NCI-H2029 (cell line): Measurements from ENCODE around the gene LIN54.
A peak's percentile ranks its signal among the peaks of the same experiment; 100 is the strongest.

Source experiments
- DNase-seq: peaks from one replicate; lab custom pipeline; 2025; lab: John Stamatoyannopoulos, UW

The LIN54 gene

DNA sequence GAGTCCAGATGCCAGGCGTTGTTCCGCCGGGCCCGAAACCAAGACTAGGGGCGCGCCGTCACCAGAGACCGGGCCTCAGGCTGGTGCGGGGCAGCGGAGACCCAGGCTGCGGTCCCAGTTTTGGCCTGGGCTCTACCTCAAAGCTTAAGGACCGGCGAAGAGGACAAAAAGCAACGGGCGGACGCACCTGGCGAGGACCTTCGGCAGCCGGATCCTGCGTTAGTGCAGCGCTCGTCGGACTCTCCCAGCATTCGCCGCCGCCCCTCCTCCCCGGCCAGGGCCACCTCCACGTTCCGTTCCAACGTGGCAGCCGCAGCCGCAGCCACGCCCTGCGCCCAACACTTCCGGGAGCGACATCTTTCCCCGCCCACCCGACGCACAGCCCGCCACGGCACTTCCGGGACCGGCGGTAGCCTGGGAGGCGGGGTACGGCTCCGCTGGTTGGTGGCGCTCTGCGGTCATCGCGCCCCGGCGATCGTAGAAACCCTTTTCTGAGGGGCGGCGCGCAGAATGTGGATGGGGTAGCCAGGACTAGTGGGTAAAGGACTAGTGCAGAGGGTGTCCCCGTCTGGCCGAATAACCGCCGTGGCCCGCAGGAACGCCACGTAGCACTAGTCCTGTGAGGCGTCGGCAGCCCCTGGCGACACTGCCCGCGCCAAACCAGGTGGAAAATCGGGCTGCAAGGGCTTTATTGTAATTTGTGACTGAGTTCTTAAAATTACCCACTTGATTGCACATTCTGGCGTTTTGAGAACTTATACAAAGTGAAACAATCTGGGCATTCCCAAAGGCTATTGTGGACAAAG is 119.5 kb downstream of the LIN54 start, which contains the start of gene SEC31A:
Gene SEC31A (minus strand): TSS at position 253 of the 806 bp plus-strand sequence. CDS start 9,217 bp downstream, outside the sequence.
- peak; percentile 95 for DNase-seq

- peak; percentile 38 for DNase-seq
These were observed 120.1 kb downstream of the LIN54 start for GRCh38 chr4:82890528-82890900.

GRCh38 chr4:82889287-82889686 is 121.3 kb downstream of the LIN54 start:
- DNase-seq, result no peak

GRCh38 chr4:82886147-82886942 is 124.3 kb downstream of the LIN54 start:
- no peak for DNase-seq

- DNase-seq, result no peak
These were observed 125.2 kb downstream of the LIN54 start for GRCh38 chr4:82885410-82885809.
